Right lobe of liver (tissue), 4 donors: ENCODE results near the gene SLC26A8.

Source experiments
- CTCF ChIP-seq, 4 donors: fragments of 200-600 bp in 3 of 4; fragments of 450-650 bp in 1 of 4; IDR thresholded peaks; one replicate each; pipeline versions ENCODE4 v1.5.1 to v1.8.0; 2016 to 2022; ENCODE audit warnings: antibody characterized with exemption in 4 of 4, mild to moderate bottlenecking in 2 of 4
- POLR2A ChIP-seq: fragments of 450-650 bp; IDR thresholded peaks from one replicate; pipeline ENCODE4 v1.6.1; 2017; ENCODE audit warnings: antibody characterized with exemption, mild to moderate bottlenecking
- donor health status: DM: no; HTN: no; CAD: no.
- donor health status: DM: no; HTN: no; CAD: no.
- donor health status: DM: no; HTN: yes; CAD: no.

GRCh38 chr6:35942355-35942754 is 82.1 kb downstream of the SLC26A8 start:
- TF ChIP-seq POLR2A = no peak
- no peak for TF ChIP-seq CTCF (IDR thresholded peaks at IDR 0.05)
